LoVo (cell line): ENCODE measurements around the gene UPP2.

Source experiments
- DNase-seq: peaks from one replicate; pipeline ENCODE4 v3.0.0-alpha.2; 2016; ENCODE audit warnings: low spot score

Gene UPP2

DNA sequence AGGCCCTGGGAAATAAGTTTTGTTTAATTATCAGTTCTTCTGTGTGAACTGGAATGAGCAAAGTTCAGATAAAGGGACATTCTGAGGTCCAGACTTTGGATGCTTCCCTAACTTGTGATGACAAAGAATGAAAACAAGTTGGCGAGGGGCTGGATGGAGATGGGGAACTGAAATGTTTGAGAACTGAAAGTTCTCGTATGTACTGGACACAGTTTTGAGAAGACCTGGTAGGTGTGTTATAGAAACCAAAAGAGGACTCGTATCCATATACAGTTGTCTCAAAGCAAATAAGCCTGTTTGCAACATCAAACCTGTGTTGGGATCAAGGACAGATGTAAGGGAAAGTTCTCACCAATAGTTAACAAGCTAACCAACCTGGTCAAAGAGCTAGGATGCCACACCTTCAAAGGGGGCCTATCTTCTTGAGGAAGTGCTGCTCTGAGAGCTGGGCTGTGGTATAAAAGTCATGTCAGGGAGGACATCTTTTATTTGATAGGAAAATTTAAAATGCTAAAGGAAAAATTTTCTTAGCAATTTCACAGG is at the start of gene UPP2:
Gene UPP2 (plus strand): TSS at position 493 of the 543 bp plus-strand sequence. CDS start 188 bp downstream, outside the sequence.
- DNase-seq, result no peak

DNA sequence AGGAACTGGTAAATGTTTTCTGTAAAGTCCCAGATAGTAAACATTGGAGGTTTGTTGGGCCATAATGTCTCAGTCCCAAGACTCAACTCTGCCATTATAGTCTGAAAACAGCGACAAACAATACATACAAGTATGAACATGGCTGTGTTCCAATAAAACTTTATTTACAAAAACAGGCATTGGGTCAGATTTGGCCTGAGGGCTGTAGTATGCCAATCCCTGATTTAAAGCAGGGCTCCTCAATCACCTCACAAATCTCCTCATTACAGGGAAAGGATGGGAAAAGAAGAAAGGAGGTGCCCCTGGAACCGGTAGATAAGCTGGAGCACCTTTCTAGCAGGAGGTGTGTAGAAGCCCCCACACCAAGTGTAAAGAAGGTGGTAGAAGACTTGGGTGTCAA is 48.9 kb upstream of the UPP2 start:
- no peak for DNase-seq

- DNase-seq, result no peak
These were observed 44.8 kb upstream of the UPP2 start for GRCh38 chr2:158056875-158057274.

- DNase-seq, result no peak
These were observed 41.4 kb upstream of the UPP2 start for GRCh38 chr2:158060160-158060834.

DNA sequence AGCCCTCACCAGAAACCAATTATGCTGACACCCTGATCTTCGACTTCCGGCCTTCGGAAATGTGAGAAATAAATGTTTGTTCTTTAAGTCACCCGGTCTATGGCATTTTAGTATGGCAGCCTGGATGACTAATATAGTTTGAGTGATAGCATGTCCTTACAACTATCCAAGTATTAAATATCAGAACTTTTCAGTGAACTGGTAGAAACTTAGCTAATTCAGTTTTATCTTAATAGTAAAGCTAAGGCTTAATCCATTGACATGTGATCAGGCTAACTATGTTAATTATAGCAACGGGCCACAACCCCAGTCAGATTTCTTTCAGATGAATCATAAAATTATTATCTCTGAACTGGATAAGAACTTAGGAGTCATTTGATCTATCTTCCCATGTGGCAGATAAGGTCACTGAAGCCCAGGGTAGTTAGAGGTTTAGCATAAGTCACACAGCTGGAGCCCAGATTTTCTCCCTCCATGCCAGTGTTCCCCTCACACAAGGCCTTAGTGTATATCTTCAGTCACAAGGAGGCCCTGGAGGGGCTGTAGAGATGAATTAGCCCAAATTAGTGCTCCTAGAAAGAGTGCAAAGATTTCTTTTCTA is 40.7 kb upstream of the UPP2 start:
- peak; percentile 72 for DNase-seq

DNA sequence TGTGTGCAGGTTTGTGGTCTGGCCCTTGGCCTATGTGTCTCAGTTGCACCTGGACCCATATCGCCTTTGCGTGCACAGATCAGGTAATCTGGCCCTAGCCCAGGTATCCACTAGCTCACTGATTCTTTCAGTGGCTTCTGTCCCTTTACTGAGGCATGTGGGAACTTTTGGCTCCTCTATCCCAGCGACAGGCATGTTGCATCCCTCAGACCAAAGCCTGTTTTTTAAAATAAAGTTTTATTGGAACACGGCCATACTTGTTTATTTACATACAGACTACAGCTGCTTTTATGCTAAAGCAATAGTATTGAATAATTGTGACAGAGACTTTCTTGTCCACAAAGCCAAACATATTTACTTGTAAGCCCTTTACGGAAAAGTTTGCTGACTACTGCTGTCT is 39.9 kb upstream of the UPP2 start:
- DNase-seq, result no peak

- DNase-seq, result no peak
These were observed 35.5 kb upstream of the UPP2 start for GRCh38 chr2:158066046-158066713.

GRCh38 chr2:158071018-158071417 is 30.7 kb upstream of the UPP2 start:
- no peak for DNase-seq

DNA sequence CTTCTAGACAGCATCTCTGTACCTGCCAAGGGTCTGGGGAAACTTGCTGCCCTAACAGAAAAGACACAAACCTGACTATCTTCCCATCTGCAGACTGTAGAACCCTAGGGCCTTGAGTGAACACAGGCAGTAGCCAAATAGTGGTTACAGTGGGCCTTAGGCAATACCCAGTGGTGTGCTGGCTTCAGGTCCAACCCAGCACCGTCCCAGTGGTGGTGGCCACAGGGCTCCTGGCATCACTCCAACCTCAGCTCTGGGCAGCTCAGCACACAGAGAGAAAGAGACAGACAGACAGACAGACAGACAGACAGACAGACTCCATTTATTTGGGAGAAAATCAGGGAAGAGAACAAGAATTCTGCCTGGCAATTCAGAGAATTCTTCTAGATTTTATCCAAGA is 29.3 kb upstream of the UPP2 start:
- no peak for DNase-seq

- no peak for DNase-seq
These were observed 22.0 kb upstream of the UPP2 start for GRCh38 chr2:158079672-158080071.

GRCh38 chr2:158088093-158088492 is 13.6 kb upstream of the UPP2 start:
- no peak for DNase-seq

- DNase-seq, result no peak
These were observed 12.4 kb upstream of the UPP2 start for GRCh38 chr2:158089322-158089721.

DNA sequence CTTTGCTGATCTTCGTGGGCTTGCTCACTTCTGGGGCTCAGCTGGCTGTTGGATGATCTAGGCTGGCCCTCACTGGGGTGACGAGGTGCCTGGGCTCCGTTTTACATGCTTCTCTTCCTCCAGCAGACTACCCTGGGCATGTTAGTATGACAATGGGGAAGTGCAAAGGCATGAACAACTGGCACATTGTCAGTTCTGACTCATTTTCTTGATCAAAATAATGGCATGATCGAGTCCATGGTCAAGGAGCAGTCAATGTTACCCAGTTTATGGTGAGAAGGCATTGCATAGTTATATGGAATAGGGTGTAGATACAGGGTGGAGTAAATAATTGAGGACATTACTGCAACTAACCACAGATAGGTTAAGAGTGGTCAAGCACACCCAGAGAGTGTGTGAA is 10.0 kb upstream of the UPP2 start:
- no peak for DNase-seq

GRCh38 chr2:158094487-158095092 is 7.1 kb upstream of the UPP2 start:
- peak; percentile 31 for DNase-seq

DNA sequence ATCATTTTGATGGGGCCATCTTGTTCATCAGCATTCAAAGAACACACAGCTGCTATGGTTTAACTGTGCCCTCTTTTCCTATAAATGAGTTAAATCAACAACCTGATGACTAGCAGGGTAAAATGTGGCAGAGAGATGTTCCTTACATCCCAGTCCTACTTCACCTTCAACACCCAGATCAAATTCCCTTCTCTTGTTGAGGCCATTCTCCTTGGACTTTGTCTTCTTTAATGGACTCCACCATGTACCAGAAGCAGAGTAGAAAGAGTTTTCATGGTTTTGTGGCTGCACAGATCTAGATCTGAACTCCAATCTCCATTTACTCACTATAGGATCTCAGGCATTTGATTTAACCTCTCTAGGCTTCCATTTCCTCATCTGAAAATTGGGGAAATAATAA is 6.4 kb upstream of the UPP2 start:
- no peak for DNase-seq

DNA sequence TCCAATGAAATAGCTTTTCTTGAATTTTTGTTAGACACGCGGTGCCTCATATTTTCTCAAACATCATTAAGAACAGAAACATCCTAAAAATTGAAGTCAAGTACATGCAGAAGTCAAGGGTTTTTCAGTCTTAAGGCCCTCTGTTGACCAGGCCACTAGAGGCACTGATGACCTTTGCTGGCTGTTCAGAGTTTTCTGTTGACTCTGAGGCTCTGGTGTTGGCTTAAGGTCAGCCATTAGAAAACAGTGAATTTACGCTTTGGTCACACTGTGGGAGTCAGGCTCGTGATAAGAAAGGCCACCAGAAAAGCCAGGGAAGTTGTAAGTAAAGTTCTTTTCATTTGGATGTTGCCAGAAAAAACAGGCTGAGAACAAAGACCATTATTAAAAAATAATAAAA is 5.8 kb upstream of the UPP2 start:
- no peak for DNase-seq

- DNase-seq, result no peak
These were observed 4.2 kb upstream of the UPP2 start for GRCh38 chr2:158097481-158097880.

DNA sequence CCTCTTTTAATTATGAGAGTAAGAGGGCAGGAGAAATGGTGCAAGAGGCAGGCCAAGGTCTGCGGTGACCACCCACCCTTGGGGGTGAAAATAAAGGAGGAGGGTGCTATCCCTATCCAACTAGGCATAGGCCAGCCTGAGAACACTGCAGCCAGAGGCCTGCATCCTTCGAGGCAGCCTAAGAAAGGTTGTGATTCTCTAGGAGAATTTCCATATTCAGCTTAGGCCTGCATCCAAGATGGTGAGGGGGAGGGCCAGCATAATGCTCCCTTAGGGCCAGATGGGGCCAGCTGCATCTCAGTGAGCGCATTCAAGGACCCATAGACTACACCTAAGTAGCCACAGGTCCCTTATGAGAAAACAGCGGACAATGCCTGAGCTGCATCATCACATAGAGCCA is 3.5 kb upstream of the UPP2 start:
- DNase-seq, result no peak

- peak; percentile 34 for DNase-seq
These were observed 2.0 kb upstream of the UPP2 start for GRCh38 chr2:158099716-158100115.

GRCh38 chr2:158100411-158100810 is 1.3 kb upstream of the UPP2 start:
- DNase-seq, result no peak

- no peak for DNase-seq
These were observed 770 bp downstream of the UPP2 start for GRCh38 chr2:158102446-158102845.

DNA sequence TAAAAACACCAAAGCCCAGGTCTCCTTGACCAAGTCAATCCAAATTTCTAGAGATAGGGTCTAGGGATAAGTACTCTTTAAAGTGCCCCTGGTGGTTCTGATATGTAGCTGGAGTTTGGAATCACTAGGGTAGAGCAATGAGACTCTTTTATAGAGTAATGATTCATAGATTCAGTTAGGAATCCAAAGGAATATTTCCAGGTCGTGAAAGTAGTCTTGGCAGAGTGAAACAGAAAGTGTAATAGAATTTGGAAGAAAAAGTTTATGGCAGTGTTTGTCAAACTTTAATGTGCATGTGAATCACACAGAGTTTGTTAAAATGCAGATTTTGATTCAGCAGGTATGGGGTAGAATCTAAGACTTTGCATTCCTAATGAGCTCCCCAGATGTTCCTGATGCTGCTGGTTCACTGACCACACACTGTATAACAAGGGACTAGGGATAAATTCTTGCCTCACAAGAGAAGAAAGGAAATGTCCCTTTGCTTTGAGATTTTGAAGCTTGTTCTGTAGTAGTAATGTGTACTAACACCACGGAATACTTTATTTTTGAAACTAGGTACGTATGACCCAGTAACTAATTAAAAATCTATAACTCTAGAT is 1.8 kb downstream of the UPP2 start:
- DNase-seq, result no peak
